IPS DF 4.7 (cell line): ENCODE results near the gene ZNF777.
"Not testable (repeated sequence)": the region's sequence is repeated elsewhere in the genome, so short reads cannot be mapped to it uniquely, and the experiment has no call there.

ENCODE experiments used
- DNase-seq: peaks from one replicate; pipeline ENCODE4 v3.0.0-alpha.2; 2013; ENCODE audit warnings: low spot score; ENCODE audit errors: extremely low read depth

The ZNF777 gene

GRCh38 chr7:149460493-149461277 is at the start of gene ZNF777:
TSS of gene ZNF777 (minus strand) at chr7:149461062. CDS start at chr7:149456022, 5,040 bp downstream.
- DNase-seq: no peak

GRCh38 chr7:149510248-149510647 is 49.4 kb upstream of the ZNF777 start:
- no peak for DNase-seq

GRCh38 chr7:149509774-149510173 is 48.9 kb upstream of the ZNF777 start:
- no peak for DNase-seq

- no peak for DNase-seq
Measured at GRCh38 chr7:149505551-149505950, 44.7 kb upstream of the ZNF777 start.

- DNase-seq: no peak
Measured at GRCh38 chr7:149501651-149502050, 40.8 kb upstream of the ZNF777 start.

GRCh38 chr7:149500910-149501309 is 40.0 kb upstream of the ZNF777 start:
- no peak for DNase-seq

- no peak for DNase-seq
Measured at GRCh38 chr7:149500201-149500600, 39.3 kb upstream of the ZNF777 start.

GRCh38 chr7:149498811-149499210 is 37.9 kb upstream of the ZNF777 start:
- DNase-seq: no peak

- DNase-seq: no peak
Measured at GRCh38 chr7:149497467-149498261, 36.8 kb upstream of the ZNF777 start, which contains the start of gene ZNF746. TSS of gene ZNF746 (minus strand) at chr7:149497809. CDS start at chr7:149497536, 273 bp downstream.

- no peak for DNase-seq
Measured at GRCh38 chr7:149496642-149497391, 36.0 kb upstream of the ZNF777 start.

- DNase-seq: no peak
Measured at GRCh38 chr7:149495785-149496641, 35.2 kb upstream of the ZNF777 start.

- no peak for DNase-seq
Measured at GRCh38 chr7:149494738-149495368, 34.0 kb upstream of the ZNF777 start.

GRCh38 chr7:149493975-149494374 is 33.1 kb upstream of the ZNF777 start:
- DNase-seq: not testable (repeated sequence)

- no peak for DNase-seq
Measured at GRCh38 chr7:149493366-149493765, 32.5 kb upstream of the ZNF777 start.

- no peak for DNase-seq
Measured at GRCh38 chr7:149490083-149490760, 29.4 kb upstream of the ZNF777 start.

GRCh38 chr7:149489391-149490024 is 28.6 kb upstream of the ZNF777 start:
- no peak for DNase-seq

- DNase-seq: no peak
Measured at GRCh38 chr7:149479568-149479967, 18.7 kb upstream of the ZNF777 start.

GRCh38 chr7:149478754-149479153 is 17.9 kb upstream of the ZNF777 start:
- DNase-seq: no peak
